HepG2 (cell line): ENCODE results near the gene APOC3. TPM values are rescaled to one million over a fixed set of nuclear protein-coding genes. Genes with fewer than 3 reads are reported as not detected.
A peak's percentile ranks its signal among the peaks of the same experiment; 100 is the strongest.

Source experiments
- ARNT2 ChIP-seq: sonication (generic); formaldehyde crosslinking; IDR thresholded peaks from 2 replicates; pipeline ENCODE4 v1.8.0; 2022; ENCODE audit warnings: mild to moderate bottlenecking, low read depth, missing genetic modification reagents, moderate library complexity
- CENPX ChIP-seq: sonication (generic); formaldehyde crosslinking; IDR thresholded peaks from 2 replicates; pipeline ENCODE4 v1.9.0; 2021; ENCODE audit warnings: mild to moderate bottlenecking, missing genetic modification reagents, moderate library complexity
- DR1 ChIP-seq: sonication (generic); formaldehyde crosslinking; IDR thresholded peaks from 2 replicates; pipeline ENCODE4 v1.8.0; 2021; ENCODE audit warnings: mild to moderate bottlenecking, missing genetic modification reagents, inconsistent platforms
- EED ChIP-seq: sonication (generic); formaldehyde crosslinking; IDR thresholded peaks from 2 replicates; pipeline ENCODE4 v1.5.0; 2020; ENCODE audit warnings: mild to moderate bottlenecking, missing genetic modification reagents
- GABPA ChIP-seq, 2 experiments: IDR thresholded peaks; 2 replicates each; pipeline ENCODE4 v1.6.1; 2011 to 2016; ENCODE audit warnings: low read depth in 2 of 2, low read length in 1 of 2, missing biosample characterization in 1 of 2, missing genetic modification characterization in 1 of 2
- GTF3A ChIP-seq: sonication (generic); formaldehyde crosslinking; conservative IDR thresholded peaks from 2 replicates; pipeline ENCODE4 v1.4.0; 2020; ENCODE audit warnings: mild to moderate bottlenecking, missing genetic modification reagents
- HDAC1 ChIP-seq: sonication (generic); formaldehyde crosslinking; IDR thresholded peaks from 2 replicates; pipeline ENCODE4 v1.5.1; 2020; ENCODE audit warnings: mild to moderate bottlenecking, missing genetic modification reagents
- HMGA1 ChIP-seq: sonication (generic); formaldehyde crosslinking; conservative IDR thresholded peaks from 2 replicates; pipeline ENCODE4 v1.4.0; 2020; ENCODE audit warnings: missing genetic modification reagents
- PHB2 ChIP-seq: fragments of 450-650 bp; IDR thresholded peaks from 2 replicates; pipeline ENCODE4 v1.6.1; 2018; ENCODE audit not compliant: partially characterized antibody
- POLR2G ChIP-seq: fragments of 200-400 bp; formaldehyde crosslinking; IDR thresholded peaks from 2 replicates; pipeline ENCODE4 v1.6.1; 2018; ENCODE audit warnings: mild to moderate bottlenecking, low read depth, low read length, moderate library complexity
- PREB ChIP-seq: sonication (generic); formaldehyde crosslinking; IDR thresholded peaks from 2 replicates; pipeline ENCODE4 v1.4.0; 2020; ENCODE audit warnings: missing genetic modification reagents
- TCF12 ChIP-seq, 2 experiments: fragments of 450-650 bp in 1 of 2; sonication (generic) in 1 of 2; formaldehyde crosslinking in 1 of 2; IDR thresholded peaks; 2 replicates each; pipeline versions ENCODE4 v1.6.1 to v1.8.0; 2017 to 2022; ENCODE audit warnings: antibody characterized with exemption in 1 of 2, mild to moderate bottlenecking in 1 of 2, missing genetic modification reagents in 1 of 2, moderate library complexity in 1 of 2
- ZBTB21 ChIP-seq: sonication (generic); formaldehyde crosslinking; IDR thresholded peaks from 2 replicates; pipeline ENCODE4 v1.4.0; 2020; ENCODE audit warnings: missing genetic modification reagents
- ZNF17 ChIP-seq: sonication (generic); formaldehyde crosslinking; IDR thresholded peaks from 2 replicates; pipeline ENCODE4 v1.5.0; 2020; ENCODE audit warnings: mild to moderate bottlenecking, missing genetic modification reagents
- ZNF292 ChIP-seq: sonication (generic); formaldehyde crosslinking; IDR thresholded peaks from 2 replicates; pipeline ENCODE4 v1.8.1; 2022; ENCODE audit warnings: mild to moderate bottlenecking, low read depth, missing genetic modification reagents, borderline replicate concordance
- ZNF329 ChIP-seq: sonication (generic); formaldehyde crosslinking; IDR thresholded peaks from 2 replicates; pipeline ENCODE4 v1.9.0; 2021; ENCODE audit warnings: low read depth, mild to moderate bottlenecking, missing genetic modification reagents
- ZNF460 ChIP-seq: sonication (generic); formaldehyde crosslinking; IDR thresholded peaks from 2 replicates; pipeline ENCODE4 v1.5.1; 2020; ENCODE audit warnings: missing genetic modification reagents, mild to moderate bottlenecking, borderline replicate concordance
- ZNF557 ChIP-seq: sonication (generic); formaldehyde crosslinking; IDR thresholded peaks from 2 replicates; pipeline ENCODE4 v1.4.0; 2020; ENCODE audit warnings: missing genetic modification reagents
- ZNF788 ChIP-seq: sonication (generic); formaldehyde crosslinking; IDR thresholded peaks from 2 replicates; pipeline ENCODE4 v1.5.0; 2020; ENCODE audit warnings: mild to moderate bottlenecking, missing genetic modification reagents, borderline replicate concordance
- ZNF839 ChIP-seq: sonication (generic); formaldehyde crosslinking; IDR thresholded peaks from 2 replicates; pipeline ENCODE4 v1.4.0; 2020; ENCODE audit warnings: missing genetic modification reagents, mild to moderate bottlenecking, borderline replicate concordance
- polyA plus RNA-seq, 8 experiments: library from polyadenylated mRNA; depleted of rRNA in 3 of 8; stranded (reverse) in 7 of 8; unstranded in 1 of 8; fragments of >200 nt; fragmentation: Illumina TruSeq in 4 of 8; extraction: Trizol in 4 of 8; gene quantifications; 2 replicates each; pipeline versions ENCODE4 v1.2.1 to v1.2.3, GENCODE V29; 2011 to 2016; ENCODE audit warnings: low read depth in 4 of 8, missing spikeins in 1 of 8, mixed read lengths in 1 of 8; ENCODE audit not compliant: insufficient read depth in 1 of 8
- total RNA-seq, 5 experiments: library from RNA; depleted of rRNA; stranded (reverse); fragments of >200 nt; fragmentation: Illumina TruSeq; extraction: Trizol; gene quantifications; 2 replicates each; pipeline ENCODE4 v1.2.3, GENCODE V29; 2016; ENCODE audit warnings: low read depth in 1 of 5
- TF ChIP-seq, protein P1 (sequence below): sonication (generic); formaldehyde crosslinking; IDR thresholded peaks from 2 replicates; pipeline ENCODE4 v1.5.0; 2020; ENCODE audit warnings: missing genetic modification reagents
- TF ChIP-seq, protein P2 (sequence below): IDR thresholded peaks from 2 replicates; pipeline ENCODE4 v1.6.1; 2016; ENCODE audit warnings: missing compliant biosample characterization, missing genetic modification reagents, borderline replicate concordance
- TF ChIP-seq, protein P3 (sequence below): IDR thresholded peaks from 2 replicates; pipeline ENCODE4 v1.6.1; 2016

The APOC3 gene
- total and polyA plus RNA-seq, 2 of the 13 experiments (the other 11 are each of a cell fraction or from before 2014, with no cell fraction given), result 314 to 687 TPM

DNA sequence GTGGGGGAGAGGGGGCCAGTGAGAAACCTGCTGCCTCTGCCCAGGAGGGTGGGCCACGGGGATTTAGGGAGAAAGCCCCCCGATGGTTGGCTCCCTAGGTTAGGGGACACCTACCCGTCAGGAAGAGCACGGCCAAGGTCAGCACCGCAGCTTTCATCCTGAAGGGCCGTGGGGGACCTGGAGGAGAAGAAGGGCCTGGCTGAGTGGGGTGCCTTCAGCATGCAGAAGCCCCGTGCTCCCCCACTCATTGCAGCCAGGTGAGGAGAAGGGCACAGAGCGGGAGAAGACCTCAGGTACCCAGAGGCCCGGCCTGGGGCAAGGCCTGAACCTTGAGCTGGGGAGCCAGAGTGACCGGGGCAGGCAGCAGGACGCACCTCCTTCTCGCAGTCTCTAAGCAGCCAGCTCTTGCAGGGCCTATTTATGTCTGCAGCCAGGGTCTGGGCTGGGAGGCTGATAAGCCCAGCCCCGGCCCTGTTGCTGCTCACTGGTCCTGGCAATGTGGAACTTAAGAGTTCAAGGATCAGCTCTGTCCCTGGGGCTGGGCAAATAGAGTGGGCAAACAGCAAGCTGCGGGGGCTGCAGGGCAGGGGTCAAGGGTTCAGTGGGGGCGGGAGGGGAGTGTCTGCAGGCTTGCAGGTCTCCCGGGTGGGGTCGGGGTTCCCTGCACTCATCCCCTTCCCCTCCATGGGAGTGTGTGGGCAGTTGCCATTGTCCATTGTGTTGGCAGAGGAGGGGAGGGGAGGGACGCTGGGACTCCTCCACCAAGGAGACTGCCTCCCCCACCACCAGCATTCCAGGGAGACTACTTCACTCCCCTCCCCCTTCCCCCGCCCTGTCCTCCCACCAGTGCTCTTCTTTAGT, 7.8 kb downstream of the APOC3 start, which contains the start of gene APOA1 (continued):
- no peak for TF ChIP-seq CENPX (CRISPR knock-in tag)
- no peak for TF ChIP-seq HMGA1 (CRISPR knock-in tag)
- TF ChIP-seq GABPA (IDR thresholded peaks at IDR 0.05; ENCODE audit: low read depth, low read length), result no peak
- no peak for TF ChIP-seq GABPA (CRISPR knock-in tag; IDR thresholded peaks at IDR 0.05; ENCODE audit: low read depth)
- peak; percentile 87 for TF ChIP-seq ARNT2
- TF ChIP-seq HDAC1 (CRISPR knock-in tag), result peak; percentile 90
- TF ChIP-seq DR1 (CRISPR knock-in tag), result peak; percentile 100
- TF ChIP-seq GTF3A (CRISPR knock-in tag), result 0 out of 2 replicates have a peak, but pooled peaks have one; percentile 39
- no peak for TF ChIP-seq ZNF839 (CRISPR knock-in tag)
- no peak for TF ChIP-seq PHB2
- TF ChIP-seq, protein P1, sequence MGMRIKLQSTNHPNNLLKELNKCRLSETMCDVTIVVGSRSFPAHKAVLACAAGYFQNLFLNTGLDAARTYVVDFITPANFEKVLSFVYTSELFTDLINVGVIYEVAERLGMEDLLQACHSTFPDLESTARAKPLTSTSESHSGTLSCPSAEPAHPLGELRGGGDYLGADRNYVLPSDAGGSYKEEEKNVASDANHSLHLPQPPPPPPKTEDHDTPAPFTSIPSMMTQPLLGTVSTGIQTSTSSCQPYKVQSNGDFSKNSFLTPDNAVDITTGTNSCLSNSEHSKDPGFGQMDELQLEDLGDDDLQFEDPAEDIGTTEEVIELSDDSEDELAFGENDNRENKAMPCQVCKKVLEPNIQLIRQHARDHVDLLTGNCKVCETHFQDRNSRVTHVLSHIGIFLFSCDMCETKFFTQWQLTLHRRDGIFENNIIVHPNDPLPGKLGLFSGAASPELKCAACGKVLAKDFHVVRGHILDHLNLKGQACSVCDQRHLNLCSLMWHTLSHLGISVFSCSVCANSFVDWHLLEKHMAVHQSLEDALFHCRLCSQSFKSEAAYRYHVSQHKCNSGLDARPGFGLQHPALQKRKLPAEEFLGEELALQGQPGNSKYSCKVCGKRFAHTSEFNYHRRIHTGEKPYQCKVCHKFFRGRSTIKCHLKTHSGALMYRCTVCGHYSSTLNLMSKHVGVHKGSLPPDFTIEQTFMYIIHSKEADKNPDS (CRISPR knock-in tag), result peak; percentile 82; the same call in 1 of the 2 replicates
- TF ChIP-seq ZNF329 (CRISPR knock-in tag), result peak; percentile 82
- TF ChIP-seq ZNF557 (CRISPR knock-in tag), result peak; percentile 36; the same call in 1 of the 2 replicates
- TF ChIP-seq ZNF460 (CRISPR knock-in tag), result no peak; the same call in 1 of the 2 replicates
- no peak for TF ChIP-seq EED (CRISPR knock-in tag)
- TF ChIP-seq, protein P2, sequence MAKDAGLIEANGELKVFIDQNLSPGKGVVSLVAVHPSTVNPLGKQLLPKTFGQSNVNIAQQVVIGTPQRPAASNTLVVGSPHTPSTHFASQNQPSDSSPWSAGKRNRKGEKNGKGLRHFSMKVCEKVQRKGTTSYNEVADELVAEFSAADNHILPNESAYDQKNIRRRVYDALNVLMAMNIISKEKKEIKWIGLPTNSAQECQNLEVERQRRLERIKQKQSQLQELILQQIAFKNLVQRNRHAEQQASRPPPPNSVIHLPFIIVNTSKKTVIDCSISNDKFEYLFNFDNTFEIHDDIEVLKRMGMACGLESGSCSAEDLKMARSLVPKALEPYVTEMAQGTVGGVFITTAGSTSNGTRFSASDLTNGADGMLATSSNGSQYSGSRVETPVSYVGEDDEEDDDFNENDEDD (CRISPR knock-in tag), result no peak
- no peak; the same call in none of the 2 replicates for TF ChIP-seq ZNF788
- TF ChIP-seq ZBTB21 (CRISPR knock-in tag), result peak; percentile 40; the same call in 1 of the 2 replicates
- no peak for TF ChIP-seq ZNF17 (CRISPR knock-in tag)
- peak; percentile 100 for TF ChIP-seq POLR2G
- TF ChIP-seq PREB (CRISPR knock-in tag), result peak; percentile 74; the same call in 1 of the 2 replicates
- no peak for TF ChIP-seq TCF12 (IDR thresholded peaks at IDR 0.05)
- TF ChIP-seq TCF12 (CRISPR knock-in tag; IDR thresholded peaks at IDR 0.05), result peak; percentile 70; the same call in 1 of the 2 replicates
- TF ChIP-seq, protein P3, sequence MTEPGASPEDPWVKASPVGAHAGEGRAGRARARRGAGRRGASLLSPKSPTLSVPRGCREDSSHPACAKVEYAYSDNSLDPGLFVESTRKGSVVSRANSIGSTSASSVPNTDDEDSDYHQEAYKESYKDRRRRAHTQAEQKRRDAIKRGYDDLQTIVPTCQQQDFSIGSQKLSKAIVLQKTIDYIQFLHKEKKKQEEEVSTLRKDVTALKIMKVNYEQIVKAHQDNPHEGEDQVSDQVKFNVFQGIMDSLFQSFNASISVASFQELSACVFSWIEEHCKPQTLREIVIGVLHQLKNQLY (CRISPR knock-in tag), result peak; percentile 82
- peak; percentile 47; the same call in 1 of the 2 replicates for TF ChIP-seq ZNF292 (CRISPR knock-in tag)
